Lower lobe of right lung (tissue), 2 donors: ENCODE results near the gene SLC2A1. TPM values are rescaled to one million over a fixed set of nuclear protein-coding genes. Genes with fewer than 3 reads are reported as not detected.

Experiments
- ATAC-seq, 2 donors: fragments of 200-7000 bp; cut with Tn5 transposase; one replicate each; pipeline ENCODE4 v1.9.1; 2020 to 2022; ENCODE audit warnings: mild to moderate bottlenecking in 2 of 2, moderate library complexity in 2 of 2
- DNase-seq: peaks from one replicate; pipeline ENCODE4 v3.0.0-alpha.2; 2020
- H3K27ac ChIP-seq: fragments of 200-600 bp; one replicate; pipeline ENCODE4 v1.8.0; 2022
- H3K27me3 ChIP-seq: fragments of 200-600 bp; one replicate; pipeline ENCODE4 v1.8.0; 2022; ENCODE audit warnings: low read depth
- H3K36me3 ChIP-seq: fragments of 200-600 bp; one replicate; pipeline ENCODE4 v1.8.0; 2022; ENCODE audit warnings: mild to moderate bottlenecking
- H3K4me1 ChIP-seq: fragments of 200-600 bp; one replicate; pipeline ENCODE4 v1.8.0; 2022
- H3K4me3 ChIP-seq: fragments of 200-600 bp; one replicate; pipeline ENCODE4 v1.8.0; 2022; ENCODE audit warnings: mild to moderate bottlenecking
- H3K9me3 ChIP-seq: fragments of 200-600 bp; one replicate; pipeline ENCODE4 v1.8.0; 2022
- intact Hi-C: fragments of 100-400 bp; cut with DNase I; formaldehyde crosslinking; loops from one replicate; pipeline ENCODE4 v1.11.0; 2022
- total RNA-seq: library from RNA; stranded (reverse); fragmentation: NEBNext Ultra II Directional; extraction: Animal tissue kit (Norgen Biotek cat#: 25700); gene quantifications from one replicate; pipeline ENCODE4 v1.2.1, GENCODE V29; 2021
- TF ChIP-seq, protein P1 (sequence below): fragments of 200-600 bp; IDR thresholded peaks from one replicate; pipeline ENCODE4 v1.8.0; 2022; ENCODE audit warnings: antibody characterized with exemption, mild to moderate bottlenecking
- donor health status: DM: no; HTN: yes; CAD: no; lungs with severe emphysema.

The SLC2A1 gene
- total RNA-seq, 1 donor from 2014 or later, result 10.6 TPM

DNA sequence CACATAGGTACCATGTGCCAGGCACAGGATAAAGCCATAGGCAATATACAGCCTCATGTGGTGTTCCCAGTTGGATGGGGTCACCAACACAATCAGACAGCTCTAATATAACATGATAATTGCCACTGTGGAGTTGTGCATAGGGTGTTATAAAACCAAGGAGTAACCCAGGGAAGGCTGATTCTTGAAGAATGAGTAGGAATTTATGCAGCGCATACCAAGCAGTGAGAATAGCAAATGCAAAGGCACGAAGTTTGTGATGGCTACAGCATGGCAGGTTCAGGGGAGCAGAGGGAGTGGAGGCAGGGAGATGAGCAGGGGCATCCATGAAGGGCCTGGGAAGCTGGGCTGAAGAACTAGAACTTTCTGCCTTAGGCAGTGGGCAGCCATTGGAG is 20.4 kb upstream of the SLC2A1 start:
- Histone ChIP-seq H3K4me3 (no peak overlapping the region), H3K27ac (no peak overlapping the region), H3K27me3 (peaks cover 5% of the 10 kb centered on the region), H3K36me3 (no peaks in the 10 kb centered on the region), H3K9me3 (no peaks in the 10 kb centered on the region), H3K4me1 (no peaks in the 10 kb centered on the region)
- intact Hi-C loops, result no loop called here
- ATAC-seq (no peak), DNase-seq (no peak)
- TF ChIP-seq, protein P1, sequence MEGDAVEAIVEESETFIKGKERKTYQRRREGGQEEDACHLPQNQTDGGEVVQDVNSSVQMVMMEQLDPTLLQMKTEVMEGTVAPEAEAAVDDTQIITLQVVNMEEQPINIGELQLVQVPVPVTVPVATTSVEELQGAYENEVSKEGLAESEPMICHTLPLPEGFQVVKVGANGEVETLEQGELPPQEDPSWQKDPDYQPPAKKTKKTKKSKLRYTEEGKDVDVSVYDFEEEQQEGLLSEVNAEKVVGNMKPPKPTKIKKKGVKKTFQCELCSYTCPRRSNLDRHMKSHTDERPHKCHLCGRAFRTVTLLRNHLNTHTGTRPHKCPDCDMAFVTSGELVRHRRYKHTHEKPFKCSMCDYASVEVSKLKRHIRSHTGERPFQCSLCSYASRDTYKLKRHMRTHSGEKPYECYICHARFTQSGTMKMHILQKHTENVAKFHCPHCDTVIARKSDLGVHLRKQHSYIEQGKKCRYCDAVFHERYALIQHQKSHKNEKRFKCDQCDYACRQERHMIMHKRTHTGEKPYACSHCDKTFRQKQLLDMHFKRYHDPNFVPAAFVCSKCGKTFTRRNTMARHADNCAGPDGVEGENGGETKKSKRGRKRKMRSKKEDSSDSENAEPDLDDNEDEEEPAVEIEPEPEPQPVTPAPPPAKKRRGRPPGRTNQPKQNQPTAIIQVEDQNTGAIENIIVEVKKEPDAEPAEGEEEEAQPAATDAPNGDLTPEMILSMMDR, result no peak

DNA sequence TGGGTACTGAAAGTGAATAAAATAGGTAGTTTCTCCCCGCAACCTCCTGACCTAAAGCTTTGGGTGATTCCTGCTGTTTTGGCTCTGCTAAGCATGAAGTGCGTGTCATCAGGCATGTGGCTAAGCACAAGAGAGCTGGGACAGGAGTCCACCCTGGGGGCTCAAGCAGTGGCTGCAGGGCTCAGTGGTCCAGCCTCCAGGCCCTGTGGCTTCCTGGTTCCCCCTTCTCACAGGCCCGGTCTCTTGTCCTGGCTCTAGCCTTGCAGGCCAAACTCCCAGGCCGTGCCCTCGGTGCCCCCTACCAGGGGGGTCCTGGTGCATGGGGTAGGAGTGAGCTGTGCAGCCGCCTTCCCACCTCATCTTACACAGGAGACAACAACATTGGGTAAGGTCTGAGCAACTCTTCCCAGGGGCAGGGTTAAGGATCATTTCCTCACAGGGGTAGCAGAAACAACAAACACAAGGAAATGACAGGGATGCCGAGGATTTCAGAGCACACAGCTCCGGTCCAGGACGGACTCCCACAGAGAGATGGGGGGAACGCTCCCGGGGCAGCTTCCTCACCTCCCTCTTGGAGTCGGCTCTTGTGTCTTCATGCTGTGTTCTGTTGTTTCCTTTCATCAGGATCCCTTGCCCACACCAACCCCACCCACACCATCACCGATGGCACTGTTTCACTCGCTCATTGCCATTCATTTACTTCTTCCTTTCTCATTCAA is 19.8 kb upstream of the SLC2A1 start:
- no peaks in the 10 kb centered on the region for H3K36me3 ChIP-seq
- ATAC-seq, result no peak
- H3K27ac ChIP-seq, result no peak overlapping the region
- H3K9me3 ChIP-seq, result no peaks in the 10 kb centered on the region
- TF ChIP-seq, protein P1, result no peak
- intact Hi-C loops, result no loop called here
- no peaks in the 10 kb centered on the region for H3K4me1 ChIP-seq
- no peak overlapping the region for H3K4me3 ChIP-seq
- H3K27me3 ChIP-seq, result peaks cover 5% of the 10 kb centered on the region
- DNase-seq, result no peak

DNA sequence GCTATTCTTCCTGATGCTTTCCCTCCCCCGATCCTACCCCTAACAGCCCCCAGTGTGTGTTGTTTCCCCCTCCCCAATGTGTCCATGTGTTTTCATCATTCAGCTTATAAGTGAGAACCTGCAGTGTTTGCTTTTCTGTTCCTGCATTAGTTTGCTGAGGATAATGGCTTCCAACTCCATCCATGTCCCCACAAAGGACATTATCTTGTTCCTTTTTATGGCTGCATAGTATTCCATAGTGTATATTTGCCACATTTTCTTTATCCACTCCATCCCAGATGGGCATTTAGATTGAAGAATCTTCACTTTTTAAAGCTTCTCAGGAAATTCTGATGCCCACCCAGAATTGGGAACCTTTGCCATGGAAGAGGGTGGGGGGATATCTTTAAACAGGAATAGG is 19.0 kb upstream of the SLC2A1 start:
- Histone ChIP-seq H3K9me3 (no peaks in the 10 kb centered on the region), H3K4me1 (no peaks in the 10 kb centered on the region), H3K4me3 (no peak overlapping the region), H3K36me3 (no peaks in the 10 kb centered on the region), H3K27ac (no peak overlapping the region), H3K27me3 (peaks cover 5% of the 10 kb centered on the region)
- DNase-seq (no peak), ATAC-seq (no peak)
- TF ChIP-seq, protein P1, result no peak
- intact Hi-C loops, result no loop called here

DNA sequence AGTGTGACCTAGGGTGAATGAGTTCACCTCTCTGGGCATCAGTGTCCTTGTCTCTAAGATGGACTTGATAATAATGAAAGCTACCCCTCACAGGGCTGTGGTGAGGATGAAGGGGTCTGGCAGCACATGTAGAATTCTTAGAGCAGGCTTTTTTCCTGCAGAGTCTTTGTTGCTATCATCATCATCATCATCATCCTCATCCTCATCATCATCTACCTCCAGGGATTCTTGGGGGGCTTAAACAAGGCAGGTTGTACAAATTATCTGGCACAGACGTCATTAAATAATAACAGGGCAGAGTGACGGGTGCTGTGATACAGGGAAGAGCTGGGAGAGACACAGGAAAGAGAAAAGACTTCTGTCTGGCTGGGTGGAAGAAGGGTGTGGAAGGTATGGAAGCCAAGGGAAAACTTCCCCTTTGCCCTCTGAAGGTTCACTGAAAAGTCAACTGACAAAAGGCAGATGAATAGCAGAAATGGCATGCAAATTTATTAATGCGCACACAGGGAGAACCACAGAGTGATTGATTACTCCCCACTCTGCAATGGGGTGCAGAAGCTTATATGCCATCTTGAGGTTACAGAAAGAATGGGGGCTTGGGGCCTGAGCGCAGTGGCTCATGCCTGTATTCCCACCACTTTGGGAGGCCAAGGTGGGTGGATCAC is 17.0 kb upstream of the SLC2A1 start:
- H3K36me3 ChIP-seq, result no peaks in the 10 kb centered on the region
- ATAC-seq (no peak), DNase-seq (no peak)
- intact Hi-C loops, result no loop called here
- H3K9me3 ChIP-seq, result no peaks in the 10 kb centered on the region
- H3K4me3 ChIP-seq, result no peak overlapping the region
- TF ChIP-seq, protein P1, result no peak
- H3K4me1 ChIP-seq, result no peaks in the 10 kb centered on the region
- H3K27me3 ChIP-seq, result peaks cover 5% of the 10 kb centered on the region
- no peak overlapping the region for H3K27ac ChIP-seq

DNA sequence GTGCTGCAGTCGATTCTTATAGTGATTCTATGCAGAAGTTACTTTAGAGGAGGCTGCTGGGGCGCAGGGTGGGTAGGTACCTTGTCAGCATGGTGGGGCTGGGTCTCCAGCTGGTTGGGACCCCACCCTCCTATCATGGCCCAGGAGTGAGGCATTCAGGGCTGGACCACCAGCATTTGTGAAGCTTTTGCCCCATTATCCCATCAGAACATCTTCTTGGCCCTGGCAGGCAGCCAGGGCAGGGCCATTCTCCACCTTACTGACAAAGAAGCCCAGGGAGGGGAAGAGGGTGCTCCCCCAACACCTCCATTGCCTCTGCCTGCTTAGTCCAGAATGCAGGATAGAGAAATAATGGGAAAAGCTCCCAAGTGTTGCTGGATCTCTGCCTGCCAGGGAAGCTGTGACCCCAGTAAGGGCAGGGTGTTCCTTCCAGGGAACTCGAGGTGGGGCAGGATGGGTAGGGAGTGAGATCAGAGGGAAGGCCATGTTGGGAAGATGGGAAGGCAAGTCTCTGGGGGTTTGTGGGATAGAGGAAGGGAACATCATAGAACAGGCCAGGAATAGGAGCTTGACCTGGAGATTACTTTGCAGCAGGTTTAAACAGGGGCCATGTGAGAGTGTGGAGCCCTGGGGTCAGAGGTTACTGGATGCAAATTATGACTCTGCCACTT is 16.2 kb upstream of the SLC2A1 start:
- H3K4me3 ChIP-seq, result no peak overlapping the region
- H3K27ac ChIP-seq, result no peak overlapping the region
- peaks cover 5% of the 10 kb centered on the region for H3K27me3 ChIP-seq
- ATAC-seq (no peak), DNase-seq (no peak)
- H3K36me3 ChIP-seq, result no peaks in the 10 kb centered on the region
- TF ChIP-seq, protein P1, result no peak
- H3K4me1 ChIP-seq, result no peaks in the 10 kb centered on the region
- intact Hi-C loops, result no loop called here
- no peaks in the 10 kb centered on the region for H3K9me3 ChIP-seq
